Neural cell (in vitro differentiated cells): ENCODE data around the gene OPN1SW. TPM values are rescaled to one million over a fixed set of nuclear protein-coding genes. Genes with fewer than 3 reads are reported as not detected.

Experiments used
- H2AFZ ChIP-seq: fragments of 200-600, 300-800 bp; sonication (generic), shearing (Covaris generic); 2 replicates; pipeline ENCODE4 v1.6.0; 2014; ENCODE audit warnings: low read depth, mild to moderate bottlenecking, antibody characterized with exemption, low read length, moderate library complexity
- H3F3A ChIP-seq: fragments of 200-600 bp; shearing (Covaris generic); 2 replicates; pipeline ENCODE4 v1.6.1; 2016; ENCODE audit warnings: mild to moderate bottlenecking, moderate library complexity, mixed read lengths, antibody characterized with exemption, low read length; ENCODE audit not compliant: insufficient read depth, poor library complexity, severe bottlenecking
- H3K27ac ChIP-seq: fragments of 200-600, 300-800 bp; sonication (generic), shearing (Covaris generic); 2 replicates; pipeline ENCODE4 v1.5.1; 2014; ENCODE audit warnings: mild to moderate bottlenecking, low read length, moderate library complexity
- H3K27me3 ChIP-seq: fragments of 300-800, 200-600 bp; sonication (generic), shearing (Covaris generic); 2 replicates; pipeline ENCODE4 v1.6.0; 2014; ENCODE audit warnings: mild to moderate bottlenecking, low read depth, low read length, moderate library complexity; ENCODE audit not compliant: insufficient read depth
- H3K36me3 ChIP-seq: fragments of 300-800, 200-600 bp; sonication (generic), shearing (Covaris generic); 2 replicates; pipeline ENCODE4 v1.5.1; 2014; ENCODE audit warnings: mild to moderate bottlenecking, antibody characterized with exemption, low read length, moderate library complexity; ENCODE audit not compliant: insufficient read depth
- H3K4me2 ChIP-seq: fragments of 300-800, 200-600 bp; sonication (generic), shearing (Covaris generic); 2 replicates; pipeline ENCODE4 v1.6.0; 2014; ENCODE audit warnings: mild to moderate bottlenecking, low read length
- H3K4me3 ChIP-seq: fragments of 300-800, 200-600 bp; sonication (generic), shearing (Covaris generic); 2 replicates; pipeline ENCODE4 v1.5.1; 2014; ENCODE audit warnings: mild to moderate bottlenecking, low read length, moderate library complexity
- H3K79me2 ChIP-seq: fragments of 200-600 bp; shearing (Covaris generic); replicated peaks from 2 replicates; pipeline ENCODE4 v1.6.0; 2014; ENCODE audit warnings: mild to moderate bottlenecking, low read length, moderate library complexity; ENCODE audit not compliant: insufficient read depth
- H3K9ac ChIP-seq: fragments of 300-800, 200-600 bp; sonication (generic), shearing (Covaris generic); 2 replicates; pipeline ENCODE4 v1.6.1; 2016; ENCODE audit warnings: mild to moderate bottlenecking, low read length, mixed read lengths
- H3K9me2 ChIP-seq: fragments of 200-600 bp; shearing (Covaris generic); 2 replicates; pipeline ENCODE4 v1.6.1; 2016; ENCODE audit warnings: mild to moderate bottlenecking, low read length, mixed read lengths; ENCODE audit not compliant: insufficient read depth
- H3K9me3 ChIP-seq: fragments of 200-600, 300-800 bp; sonication (generic), shearing (Covaris generic); 2 replicates; pipeline ENCODE4 v1.6.1; 2016; ENCODE audit warnings: mild to moderate bottlenecking, mixed run types, low read length, moderate library complexity, mixed read lengths
- H4K20me1 ChIP-seq: fragments of 200-600 bp; shearing (Covaris generic); 2 replicates; pipeline ENCODE4 v1.6.1; 2016; ENCODE audit warnings: mild to moderate bottlenecking, mixed run types; ENCODE audit not compliant: insufficient read depth
- EP300 ChIP-seq: fragments of 450-650 bp; conservative IDR thresholded peaks from 2 replicates; pipeline ENCODE4 v1.6.1; 2014; ENCODE audit warnings: antibody characterized with exemption, mild to moderate bottlenecking, moderate library complexity; ENCODE audit not compliant: poor library complexity, severe bottlenecking
- EZH2 ChIP-seq: fragments of 200-600, 300-800 bp; shearing (Covaris generic), sonication (generic); IDR thresholded peaks from 2 replicates; pipeline ENCODE4 v1.6.1; 2014; ENCODE audit warnings: antibody characterized with exemption, low read length, borderline replicate concordance, mild to moderate bottlenecking; ENCODE audit not compliant: insufficient read depth, poor library complexity, severe bottlenecking
- MXI1 ChIP-seq: fragments of 450-650 bp; conservative IDR thresholded peaks from 2 replicates; pipeline ENCODE4 v1.6.1; 2014; ENCODE audit warnings: antibody characterized with exemption, mild to moderate bottlenecking; ENCODE audit not compliant: poor library complexity, severe bottlenecking
- POLR2AphosphoS5 ChIP-seq: IDR thresholded peaks from 2 replicates; pipeline ENCODE4 v1.6.1; 2012
- RAD21 ChIP-seq: fragments of 450-650 bp; conservative IDR thresholded peaks from 2 replicates; pipeline ENCODE4 v1.6.1; 2014; ENCODE audit warnings: antibody characterized with exemption, mild to moderate bottlenecking, moderate library complexity
- SMC3 ChIP-seq: fragments of 450-650 bp; conservative IDR thresholded peaks from 2 replicates; pipeline ENCODE4 v1.6.1; 2014; ENCODE audit warnings: antibody characterized with exemption, mild to moderate bottlenecking, moderate library complexity; ENCODE audit not compliant: poor library complexity
- TAF1 ChIP-seq: IDR thresholded peaks from 2 replicates; pipeline ENCODE4 v1.6.1; 2012; ENCODE audit warnings: low read depth
- polyA plus RNA-seq: library from polyadenylated mRNA; depleted of rRNA; stranded (reverse); fragments of >200 nt; gene quantifications from 2 replicates; pipeline ENCODE4 v1.2.3, GENCODE V29; 2014
- TF ChIP-seq, protein P1 (sequence below): fragments of 450-650 bp; IDR thresholded peaks from 2 replicates; pipeline ENCODE4 v1.5.1; 2014; ENCODE audit warnings: antibody characterized with exemption, mild to moderate bottlenecking, moderate library complexity; ENCODE audit not compliant: poor library complexity, severe bottlenecking
- TF ChIP-seq, protein P2 (sequence below): IDR thresholded peaks from 2 replicates; pipeline ENCODE4 v1.6.1; 2012; ENCODE audit warnings: borderline replicate concordance

OPN1SW gene
- polyA plus RNA-seq, 1 donor from 2014 or later = 1.2 TPM

GRCh38 chr7:128814499-128814898 is 38.9 kb upstream of the OPN1SW start:
- Histone ChIP-seq H3K9me2 (no peaks in the 10 kb centered on the region), H3K27ac (no peak overlapping the region), H3K4me3 (no peak overlapping the region), H3K79me2 (no peaks in the 10 kb centered on the region), H3K27me3 (no peaks in the 10 kb centered on the region), H3K4me2 (no peak overlapping the region), H4K20me1 (no peaks in the 10 kb centered on the region), H3K9ac (no peak overlapping the region), H3K9me3 (no peaks in the 10 kb centered on the region), H3F3A (no peaks in the 10 kb centered on the region), H2AFZ (no peak overlapping the region), H3K36me3 (no peaks in the 10 kb centered on the region)
- TF ChIP-seq, protein P1, sequence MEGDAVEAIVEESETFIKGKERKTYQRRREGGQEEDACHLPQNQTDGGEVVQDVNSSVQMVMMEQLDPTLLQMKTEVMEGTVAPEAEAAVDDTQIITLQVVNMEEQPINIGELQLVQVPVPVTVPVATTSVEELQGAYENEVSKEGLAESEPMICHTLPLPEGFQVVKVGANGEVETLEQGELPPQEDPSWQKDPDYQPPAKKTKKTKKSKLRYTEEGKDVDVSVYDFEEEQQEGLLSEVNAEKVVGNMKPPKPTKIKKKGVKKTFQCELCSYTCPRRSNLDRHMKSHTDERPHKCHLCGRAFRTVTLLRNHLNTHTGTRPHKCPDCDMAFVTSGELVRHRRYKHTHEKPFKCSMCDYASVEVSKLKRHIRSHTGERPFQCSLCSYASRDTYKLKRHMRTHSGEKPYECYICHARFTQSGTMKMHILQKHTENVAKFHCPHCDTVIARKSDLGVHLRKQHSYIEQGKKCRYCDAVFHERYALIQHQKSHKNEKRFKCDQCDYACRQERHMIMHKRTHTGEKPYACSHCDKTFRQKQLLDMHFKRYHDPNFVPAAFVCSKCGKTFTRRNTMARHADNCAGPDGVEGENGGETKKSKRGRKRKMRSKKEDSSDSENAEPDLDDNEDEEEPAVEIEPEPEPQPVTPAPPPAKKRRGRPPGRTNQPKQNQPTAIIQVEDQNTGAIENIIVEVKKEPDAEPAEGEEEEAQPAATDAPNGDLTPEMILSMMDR = no peak
- TF ChIP-seq SMC3 (no peak), EP300 (no peak)

DNA sequence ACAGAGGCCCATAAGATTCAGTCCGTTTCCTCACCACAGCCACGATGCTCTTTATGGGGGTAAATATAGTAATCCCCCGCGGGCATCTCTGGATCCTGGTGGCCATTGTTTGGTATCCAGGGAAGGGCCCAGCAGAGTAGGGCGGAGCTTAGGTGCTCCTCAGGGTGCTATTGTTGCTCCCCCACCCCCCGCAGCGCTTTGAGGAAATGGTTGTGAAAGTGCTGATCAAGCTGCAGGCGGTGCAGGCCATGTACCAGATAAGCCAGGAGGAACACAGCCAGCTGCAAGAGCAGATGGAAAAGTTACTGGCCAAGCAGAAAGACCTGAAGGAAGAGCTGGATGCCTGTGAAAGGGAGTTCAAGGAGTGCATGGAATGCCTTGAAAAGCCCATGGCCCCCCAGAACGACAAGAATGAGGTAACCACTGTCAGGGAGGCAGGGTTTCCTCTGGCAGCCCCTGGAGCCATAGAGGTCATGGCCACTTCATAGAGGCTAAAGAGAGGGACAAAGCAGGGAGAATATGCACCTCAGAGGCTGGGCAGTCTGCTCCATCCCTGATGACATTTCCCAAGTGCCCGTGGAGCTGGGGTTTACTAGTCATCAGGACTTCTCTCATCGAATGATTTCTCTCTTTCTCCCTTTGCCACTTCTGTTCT is 37.0 kb upstream of the OPN1SW start:
- H3K4me2 ChIP-seq = no peak overlapping the region
- H4K20me1 ChIP-seq = no peaks in the 10 kb centered on the region
- H2AFZ ChIP-seq = no peak overlapping the region
- H3K4me3 ChIP-seq = no peak overlapping the region
- no peak overlapping the region for H3K27ac ChIP-seq
- no peaks in the 10 kb centered on the region for H3K27me3 ChIP-seq
- H3K36me3 ChIP-seq = no peaks in the 10 kb centered on the region
- TF ChIP-seq, protein P1 = no peak
- TF ChIP-seq SMC3 = no peak
- no peak overlapping the region for H3K9ac ChIP-seq
- no peaks in the 10 kb centered on the region for H3K9me2 ChIP-seq
- H3K9me3 ChIP-seq = no peaks in the 10 kb centered on the region
- no peaks in the 10 kb centered on the region for H3K79me2 ChIP-seq
- no peaks in the 10 kb centered on the region for H3F3A ChIP-seq

DNA sequence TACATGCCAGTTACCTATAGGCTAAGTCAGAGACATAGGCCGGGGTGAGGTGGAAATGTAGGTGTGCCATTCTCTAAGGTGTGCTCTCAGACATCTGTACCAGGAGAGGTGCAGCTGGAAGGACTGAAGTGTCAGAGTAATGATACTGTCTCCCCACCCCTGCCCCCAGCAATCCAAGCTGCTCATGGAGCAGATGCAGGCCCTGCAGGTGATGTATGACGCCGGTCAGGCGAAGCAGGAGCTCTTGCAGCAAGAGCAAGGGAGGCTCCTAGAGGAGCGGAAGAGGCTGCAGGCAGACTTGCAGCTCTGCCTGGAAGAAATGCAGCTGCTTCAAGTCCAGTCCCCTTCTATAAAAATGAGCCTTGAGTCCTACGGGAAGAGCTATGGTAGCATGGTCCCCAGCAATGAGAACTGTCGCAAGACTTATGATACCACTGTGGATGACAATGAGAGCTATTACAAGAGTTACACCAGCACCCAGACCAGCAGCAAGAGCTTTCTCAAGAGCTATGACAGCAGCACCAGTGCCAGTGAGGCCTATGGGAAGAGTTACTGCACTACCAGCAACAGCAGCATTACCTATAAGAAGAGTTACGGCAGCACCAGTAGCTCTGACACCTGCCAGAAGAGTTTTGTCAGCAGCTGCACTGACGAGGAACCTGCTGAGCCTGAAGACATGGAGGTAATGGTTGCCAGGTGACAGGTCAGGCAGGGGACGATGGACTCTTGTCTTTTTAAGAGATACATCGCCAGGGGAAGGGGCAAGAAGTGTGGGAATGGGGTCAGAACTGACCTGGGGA is 36.2 kb upstream of the OPN1SW start:
- H3K79me2 ChIP-seq = no peaks in the 10 kb centered on the region
- no peaks in the 10 kb centered on the region for H3F3A ChIP-seq
- no peaks in the 10 kb centered on the region for H3K27me3 ChIP-seq
- H3K27ac ChIP-seq = no peak overlapping the region
- no peak overlapping the region for H3K4me3 ChIP-seq
- H3K4me2 ChIP-seq = no peak overlapping the region
- no peaks in the 10 kb centered on the region for H3K9me3 ChIP-seq
- H4K20me1 ChIP-seq = no peaks in the 10 kb centered on the region
- H2AFZ ChIP-seq = no peak overlapping the region
- no peaks in the 10 kb centered on the region for H3K9me2 ChIP-seq
- H3K36me3 ChIP-seq = no peaks in the 10 kb centered on the region
- TF ChIP-seq EP300 (no peak), TAF1 (no peak), RAD21 (no peak), SMC3 (no peak), EZH2 (no peak), MXI1 (no peak), POLR2AphosphoS5 (no peak)
- TF ChIP-seq, protein P1 = no peak
- TF ChIP-seq, protein P2, sequence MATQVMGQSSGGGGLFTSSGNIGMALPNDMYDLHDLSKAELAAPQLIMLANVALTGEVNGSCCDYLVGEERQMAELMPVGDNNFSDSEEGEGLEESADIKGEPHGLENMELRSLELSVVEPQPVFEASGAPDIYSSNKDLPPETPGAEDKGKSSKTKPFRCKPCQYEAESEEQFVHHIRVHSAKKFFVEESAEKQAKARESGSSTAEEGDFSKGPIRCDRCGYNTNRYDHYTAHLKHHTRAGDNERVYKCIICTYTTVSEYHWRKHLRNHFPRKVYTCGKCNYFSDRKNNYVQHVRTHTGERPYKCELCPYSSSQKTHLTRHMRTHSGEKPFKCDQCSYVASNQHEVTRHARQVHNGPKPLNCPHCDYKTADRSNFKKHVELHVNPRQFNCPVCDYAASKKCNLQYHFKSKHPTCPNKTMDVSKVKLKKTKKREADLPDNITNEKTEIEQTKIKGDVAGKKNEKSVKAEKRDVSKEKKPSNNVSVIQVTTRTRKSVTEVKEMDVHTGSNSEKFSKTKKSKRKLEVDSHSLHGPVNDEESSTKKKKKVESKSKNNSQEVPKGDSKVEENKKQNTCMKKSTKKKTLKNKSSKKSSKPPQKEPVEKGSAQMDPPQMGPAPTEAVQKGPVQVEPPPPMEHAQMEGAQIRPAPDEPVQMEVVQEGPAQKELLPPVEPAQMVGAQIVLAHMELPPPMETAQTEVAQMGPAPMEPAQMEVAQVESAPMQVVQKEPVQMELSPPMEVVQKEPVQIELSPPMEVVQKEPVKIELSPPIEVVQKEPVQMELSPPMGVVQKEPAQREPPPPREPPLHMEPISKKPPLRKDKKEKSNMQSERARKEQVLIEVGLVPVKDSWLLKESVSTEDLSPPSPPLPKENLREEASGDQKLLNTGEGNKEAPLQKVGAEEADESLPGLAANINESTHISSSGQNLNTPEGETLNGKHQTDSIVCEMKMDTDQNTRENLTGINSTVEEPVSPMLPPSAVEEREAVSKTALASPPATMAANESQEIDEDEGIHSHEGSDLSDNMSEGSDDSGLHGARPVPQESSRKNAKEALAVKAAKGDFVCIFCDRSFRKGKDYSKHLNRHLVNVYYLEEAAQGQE = no peak
- no peak overlapping the region for H3K9ac ChIP-seq
